K562 (cell line): ENCODE results near the gene PDE2A. TPM values are rescaled to one million over a fixed set of nuclear protein-coding genes. Genes with fewer than 3 reads are reported as not detected.

ENCODE experiments used
- ARID3A ChIP-seq: IDR thresholded peaks from 2 replicates; pipeline ENCODE4 v1.6.1; 2012; ENCODE audit warnings: low read depth, low read length, improper control_type of control experiment, borderline replicate concordance
- CREBBP ChIP-seq: IDR thresholded peaks from one replicate; pipeline ENCODE4 v1.6.1; 2012; ENCODE audit warnings: low read depth, mild to moderate bottlenecking, control low read depth, inconsistent platforms, low read length
- EP400 ChIP-seq: fragments of 450-650 bp; IDR thresholded peaks from 2 replicates; pipeline ENCODE4 v1.6.1; 2017; ENCODE audit warnings: antibody characterized with exemption, mild to moderate bottlenecking, moderate library complexity
- FIP1L1 ChIP-seq: fragments of 200-400 bp; formaldehyde crosslinking; IDR thresholded peaks from 2 replicates; pipeline ENCODE4 v1.6.1; 2018; ENCODE audit warnings: mild to moderate bottlenecking, low read depth, low read length; ENCODE audit not compliant: poor library complexity, severe bottlenecking
- FOXA1 ChIP-seq: fragments of 450-650 bp; IDR thresholded peaks from 2 replicates; pipeline ENCODE4 v1.6.1; 2016; ENCODE audit warnings: mild to moderate bottlenecking, borderline replicate concordance
- HDAC6 ChIP-seq: IDR thresholded peaks from 2 replicates; pipeline ENCODE4 v1.6.1; 2012; ENCODE audit warnings: low read depth, mild to moderate bottlenecking, control low read depth, inconsistent platforms, low read length, moderate library complexity
- MAX ChIP-seq: sonication (generic); formaldehyde crosslinking; IDR thresholded peaks from 2 replicates; pipeline ENCODE4 v1.9.0; 2022; ENCODE audit warnings: mild to moderate bottlenecking, missing genetic modification reagents
- RBM25 ChIP-seq: fragments of 200-400 bp; formaldehyde crosslinking; IDR thresholded peaks from 2 replicates; pipeline ENCODE4 v1.6.1; 2018; ENCODE audit warnings: low read length, low read depth, moderate library complexity; ENCODE audit not compliant: severe bottlenecking
- SAFB2 ChIP-seq: fragments of 200-400 bp; formaldehyde crosslinking; IDR thresholded peaks from 2 replicates; pipeline ENCODE4 v1.6.1; 2018; ENCODE audit warnings: borderline replicate concordance, low read length, low read depth, moderate library complexity; ENCODE audit not compliant: severe bottlenecking
- SPI1 ChIP-seq: IDR thresholded peaks from 2 replicates; pipeline ENCODE4 v1.6.1; 2011; ENCODE audit warnings: low read depth, low read length, control low read depth, borderline replicate concordance
- TSHZ1 ChIP-seq: fragments of 250-450 bp; sonication (Bioruptor Pico); IDR thresholded peaks from 2 replicates; pipeline ENCODE4 v1.4.0; 2020; ENCODE audit warnings: mild to moderate bottlenecking, moderate library complexity
- ZNF644 ChIP-seq: fragments of 200-800 bp; sonication (Bioruptor generic); IDR thresholded peaks from 2 replicates; pipeline ENCODE4 v1.6.1; 2016; ENCODE audit warnings: low read depth, missing genetic modification characterization, missing compliant biosample characterization
- polyA plus RNA-seq, 8 experiments: library from polyadenylated mRNA; depleted of rRNA in 4 of 8; stranded (reverse) in 5 of 8; unstranded in 3 of 8; fragments of >200 nt; fragmentation: Nextera tagmentation in 2 of 8; fragmentation: Illumina TruSeq in 1 of 8; extraction: Ambion mirVana in 2 of 8; extraction: Trizol in 1 of 8; gene quantifications; 2 replicates each; pipeline versions ENCODE4 v1.2.1 to v1.2.3, GENCODE V29; 2011 to 2014; ENCODE audit warnings: inconsistent platforms in 1 of 8, missing spikeins in 1 of 8
- total RNA-seq, 7 experiments: library from RNA; depleted of rRNA in 6 of 7; stranded (reverse); fragments of >200 nt in 6 of 7; fragmentation: Illumina TruSeq in 2 of 7; extraction: Trizol in 2 of 7; gene quantifications; 2 replicates each; pipeline versions ENCODE4 v1.2.1 to v1.2.3, GENCODE V29; 2011 to 2021; ENCODE audit warnings: low replicate concordance in 1 of 7

The PDE2A gene
- total and polyA plus RNA-seq, 9 of the 15 experiments (the other 6 are each of a cell fraction or from before 2014, with no cell fraction given): 0.07 to 15.2 (median 1.6) TPM; not detected in 1

- TF ChIP-seq SAFB2 (no peak), SPI1 (no peak), ARID3A (no peak), FOXA1 (no peak), CREBBP (no peak), EP400 (no peak), FIP1L1 (no peak), HDAC6 (no peak), TSHZ1 (CRISPR knock-in tag) (no peak), MAX (CRISPR knock-in tag) (no peak), ZNF644 (tag) (no peak), RBM25 (no peak)
Measured at GRCh38 chr11:72672597-72673238, 1.5 kb downstream of the PDE2A start (continued).
